ENCODE data around the gene SNTB2. TPM values are rescaled to one million over a fixed set of nuclear protein-coding genes. Genes with fewer than 3 reads are reported as not detected.

The SNTB2 gene
- total RNA-seq, 2 experiments from 2014 or later, result 19.7 to 20.1 TPM

DNA sequence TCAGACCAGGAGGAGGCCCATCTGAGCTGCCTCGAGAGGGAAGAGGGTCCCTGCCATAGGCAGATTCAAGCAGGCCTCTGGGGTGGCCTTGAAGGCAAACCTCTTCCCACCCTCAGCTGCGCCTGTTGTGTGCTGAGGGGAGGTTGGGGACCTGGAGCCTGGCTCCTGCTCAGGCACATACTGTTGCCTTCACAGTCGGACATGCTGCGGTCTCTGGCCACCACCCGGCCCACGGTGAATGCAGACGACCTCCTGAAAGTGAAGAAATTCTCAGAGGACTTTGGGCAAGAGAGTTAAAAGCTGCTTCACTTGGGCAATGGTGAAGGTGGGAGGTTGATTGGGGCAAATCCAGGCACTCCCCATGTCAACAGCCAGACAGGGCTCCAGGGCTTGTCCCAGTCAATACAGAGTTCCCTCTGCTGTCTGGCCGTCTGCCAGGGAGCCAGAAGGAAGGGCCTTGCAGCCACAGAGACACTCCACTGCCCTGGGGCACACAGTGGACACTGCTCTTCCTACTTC is 137.1 kb downstream of the SNTB2 start:
- ChIA-PET CTCF (no interaction called here), POLR2A (interaction anchor here (0.7 to 0.8 kb wide), 2 partner anchors 23 to 192 kb away, joined by 3 to 5 read pairs; partner anchors contain the start of genes CHTF8 and UTP4)

DNA sequence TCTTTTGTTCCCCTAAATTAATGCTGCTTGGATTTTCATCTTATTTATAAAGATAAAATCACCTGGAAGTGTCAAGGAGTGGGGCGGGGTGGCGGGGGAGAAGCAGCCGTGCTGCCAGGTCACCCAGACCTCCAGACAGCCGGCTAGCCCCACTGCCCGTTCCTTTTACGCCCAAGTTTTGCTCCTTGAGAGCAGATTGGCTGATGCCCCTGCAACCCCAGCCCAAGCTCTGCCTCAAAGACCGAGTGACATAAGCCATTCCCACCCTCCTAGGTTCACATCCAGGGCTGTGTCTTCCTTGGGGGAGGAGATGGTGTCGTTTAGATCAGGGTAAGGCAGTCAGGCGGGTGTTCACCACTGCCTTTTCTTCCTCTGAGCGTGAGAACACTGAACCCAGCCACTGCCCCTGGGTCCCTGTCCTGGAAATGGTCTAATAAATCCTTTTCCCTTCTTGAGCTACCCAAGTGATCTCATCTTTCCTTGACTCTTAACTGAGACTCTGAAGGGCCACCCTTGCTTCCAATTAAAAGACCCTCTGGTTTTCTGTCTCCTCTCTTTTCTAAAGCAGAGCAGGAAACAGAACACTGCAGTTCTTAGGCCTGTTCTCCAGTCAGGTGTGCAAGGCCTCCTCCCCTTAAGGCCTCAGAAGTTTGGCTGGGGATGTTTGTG is 137.8 kb downstream of the SNTB2 start:
- ChIA-PET POLR2A (interaction anchor here (0.7 to 0.8 kb wide), 2 partner anchors 22 to 61 kb away, joined by 3 to 5 read pairs; partner anchors contain the start of gene TERF2), CTCF (no interaction called here)

DNA sequence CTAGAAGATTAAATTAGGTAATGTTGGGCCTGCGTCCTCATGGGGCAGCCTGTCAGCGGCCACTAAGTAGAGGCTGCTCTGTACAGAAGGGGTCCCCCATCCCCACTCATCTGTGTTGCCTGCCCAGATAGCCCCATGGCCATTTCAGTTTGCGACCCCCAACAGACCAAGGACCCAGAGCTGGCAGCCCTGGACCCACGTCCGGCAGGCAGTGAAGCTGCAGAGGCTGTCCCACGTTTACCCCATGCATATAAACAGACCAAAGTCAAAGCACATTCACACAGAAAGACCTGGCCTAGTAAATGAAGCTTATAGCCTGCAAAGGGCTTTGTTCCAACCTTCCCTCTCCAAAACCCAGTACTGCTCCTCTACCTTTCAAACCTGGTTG is 138.8 kb downstream of the SNTB2 start:
- POLR2A ChIA-PET, result interaction anchor here (0.7 to 1.7 kb wide), 2 partner anchors 13 to 60 kb away, joined by 4 to 5 read pairs; partner anchors contain the start of genes COG8, NIP7 and TERF2
- CTCF ChIA-PET, result no interaction called here

DNA sequence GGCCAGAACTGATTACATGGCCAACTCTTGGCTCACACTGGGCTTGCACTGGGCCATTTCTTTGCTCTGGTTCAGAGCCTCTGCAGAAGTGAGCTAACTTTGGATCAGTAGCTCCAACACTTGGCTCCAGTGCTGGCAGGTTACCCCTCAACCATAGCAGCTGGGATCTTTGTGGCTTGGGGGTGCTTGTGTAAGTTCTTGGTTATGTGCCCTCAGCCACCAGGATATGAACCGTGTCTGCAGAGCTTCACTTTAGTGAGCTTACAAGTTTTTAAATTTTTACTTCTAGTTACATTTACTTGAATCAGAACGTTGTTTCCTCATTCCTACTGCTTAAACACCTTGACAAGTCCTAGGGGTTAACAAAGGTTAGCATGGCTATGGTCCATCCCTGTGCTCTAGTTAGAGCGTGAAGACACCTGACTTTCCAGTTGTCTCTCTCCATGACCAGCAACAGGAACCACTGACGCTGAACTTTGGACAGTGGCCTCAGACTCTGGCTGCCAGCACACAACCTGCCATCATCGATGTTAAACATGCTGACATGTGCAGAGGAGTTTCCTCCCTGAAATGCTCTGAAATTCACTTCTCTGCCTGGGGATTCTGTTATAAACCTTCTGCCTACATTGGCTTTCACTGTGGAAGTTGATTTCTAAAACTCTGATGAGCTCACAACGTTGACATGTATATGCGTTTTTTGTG is 139.4 kb downstream of the SNTB2 start:
- POLR2A ChIA-PET, result interaction anchor here (0.8 to 1.7 kb wide), 2 partner anchors 11 to 12 kb away, joined by 4 to 17 read pairs; partner anchors contain the start of genes COG8 and NIP7
- CTCF ChIA-PET, result interaction anchor here (0.7 kb wide), 2 partner anchors 117 to 875 kb away, joined by 3 to 6 read pairs; no protein-coding TSS in a partner anchor

DNA sequence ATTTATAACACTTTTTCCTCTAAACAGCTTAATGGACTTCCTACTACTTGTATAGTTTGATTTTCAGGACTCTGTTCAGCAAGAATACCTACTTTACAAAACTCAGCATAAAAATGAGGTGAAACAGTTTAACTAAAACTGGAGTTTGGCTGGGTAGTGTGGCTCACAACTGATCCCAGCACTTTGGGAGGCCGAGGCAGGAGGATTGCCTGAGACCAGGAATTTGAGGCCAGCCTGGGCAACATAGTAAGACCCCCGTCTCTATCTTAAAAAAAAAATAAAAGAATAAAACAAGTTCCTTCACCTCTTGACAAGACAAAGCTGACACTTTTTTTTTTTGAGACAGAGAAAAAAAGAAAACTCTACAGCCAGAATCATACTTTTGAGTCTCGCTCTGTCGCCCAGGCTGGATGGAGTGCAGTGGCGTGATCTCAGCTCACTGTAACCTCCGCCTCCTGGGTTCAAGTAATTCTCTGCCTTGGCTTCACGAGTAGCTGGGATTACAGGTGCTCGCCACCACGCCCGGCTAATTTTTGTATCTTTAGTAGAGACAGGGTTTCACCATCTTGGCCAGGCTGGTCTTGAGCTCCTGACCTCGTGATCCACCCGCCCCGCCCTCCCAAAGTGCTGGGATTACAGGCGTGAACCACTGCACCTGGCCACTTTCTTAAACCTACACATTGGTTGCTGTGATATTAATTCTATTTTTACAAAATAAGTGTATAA is 140.8 kb downstream of the SNTB2 start:
- CTCF ChIA-PET, result interaction anchor here (1.9 kb wide), 1 partner anchor 15 kb away, joined by 7 read pairs; the partner anchor contains the start of gene VPS4A

DNA sequence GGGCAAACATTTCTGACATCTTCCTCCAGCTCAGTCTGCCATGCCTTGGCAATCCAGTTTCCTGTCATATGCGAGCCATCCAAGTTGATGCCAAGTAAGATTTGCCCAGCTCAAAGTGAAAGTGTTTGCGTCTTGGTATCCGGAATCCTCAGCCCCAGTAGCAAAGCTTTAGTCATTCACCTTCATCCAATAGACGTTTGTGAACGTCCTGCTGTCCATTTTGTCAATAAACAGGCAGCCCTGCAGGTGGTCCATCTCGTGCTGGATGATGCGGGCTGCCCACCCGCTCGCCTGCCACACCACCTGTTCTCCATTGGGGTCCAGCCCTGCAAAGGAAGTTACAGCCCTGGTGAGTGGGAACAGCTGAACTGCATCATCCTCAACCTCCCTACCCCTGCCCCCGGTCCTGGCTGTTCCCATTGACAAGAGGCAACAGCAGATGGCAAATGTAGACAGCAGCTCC is 141.9 kb downstream of the SNTB2 start:
- POLR2A ChIA-PET, result interaction anchor here (0.6 to 1.6 kb wide), 3 partner anchors 10 to 222 kb away, joined by 3 to 4 read pairs (median 4); no protein-coding TSS in a partner anchor
- CTCF ChIA-PET, result interaction anchor here (0.6 to 1.9 kb wide), 4 partner anchors 10 to 57 kb away, joined by 3 to 7 read pairs (median 4); partner anchors contain the start of genes TERF2 and VPS4A

More for the DNA sequence above, 140.8 kb downstream of the SNTB2 start:
- POLR2A ChIA-PET, result interaction anchor here (0.5 to 1.7 kb wide), 2 partner anchors 11 to 150 kb away, joined by 4 to 5 read pairs; partner anchors contain the start of genes COG8 and NIP7

DNA sequence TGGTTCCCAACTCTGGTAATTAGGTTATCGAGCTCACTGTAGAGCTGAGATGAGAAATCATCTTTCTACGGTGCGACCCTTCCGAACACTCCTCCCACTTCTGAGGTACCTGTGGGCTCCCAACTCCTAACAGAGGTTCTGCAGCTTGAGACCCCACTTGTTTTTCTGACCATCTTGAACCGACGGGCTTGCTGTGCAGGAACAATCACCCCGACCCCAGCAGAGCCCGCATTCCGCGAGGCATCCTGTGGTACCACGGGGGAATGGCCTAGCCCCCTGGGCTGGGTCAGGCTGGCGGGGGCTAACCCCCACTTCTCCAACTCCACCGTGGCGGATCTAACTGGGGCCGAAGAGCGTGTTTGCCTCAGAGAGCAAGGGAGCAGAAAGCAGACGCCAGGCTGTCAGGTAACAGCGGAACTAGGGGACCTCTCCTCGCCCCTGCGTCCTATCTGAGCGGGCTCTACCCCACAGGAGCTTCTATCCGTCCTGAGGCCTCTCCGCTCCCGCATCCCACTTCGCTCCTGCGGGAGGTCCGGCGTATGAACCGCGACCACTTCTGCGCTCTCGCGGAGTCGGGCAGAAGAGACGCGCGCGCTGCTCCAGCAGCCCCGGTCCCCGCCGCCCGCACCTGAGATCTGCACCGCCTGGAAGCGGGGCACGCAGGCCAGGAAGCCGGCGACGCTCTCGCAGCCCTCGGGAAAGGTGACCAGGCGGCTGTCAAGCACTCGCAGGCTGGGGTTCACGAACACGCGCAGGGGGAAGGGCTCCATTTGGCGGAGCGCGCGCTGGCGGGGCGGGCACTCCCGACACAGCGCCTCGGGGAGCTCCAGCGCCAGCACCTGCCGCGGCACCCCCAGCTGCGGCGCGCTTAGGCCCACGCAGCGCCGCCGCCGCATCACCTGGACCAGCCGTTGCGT is 142.7 kb downstream of the SNTB2 start:
- CTCF ChIA-PET, result interaction anchor here (0.6 to 1.9 kb wide), 6 partner anchors 9 to 68 kb away, joined by 3 to 7 read pairs (median 3); partner anchors contain the start of genes TERF2 and VPS4A
- POLR2A ChIA-PET, result interaction anchor here (0.8 to 1.7 kb wide), 5 partner anchors 9 to 12 kb away, joined by 3 to 4 read pairs (median 4); no protein-coding TSS in a partner anchor

DNA sequence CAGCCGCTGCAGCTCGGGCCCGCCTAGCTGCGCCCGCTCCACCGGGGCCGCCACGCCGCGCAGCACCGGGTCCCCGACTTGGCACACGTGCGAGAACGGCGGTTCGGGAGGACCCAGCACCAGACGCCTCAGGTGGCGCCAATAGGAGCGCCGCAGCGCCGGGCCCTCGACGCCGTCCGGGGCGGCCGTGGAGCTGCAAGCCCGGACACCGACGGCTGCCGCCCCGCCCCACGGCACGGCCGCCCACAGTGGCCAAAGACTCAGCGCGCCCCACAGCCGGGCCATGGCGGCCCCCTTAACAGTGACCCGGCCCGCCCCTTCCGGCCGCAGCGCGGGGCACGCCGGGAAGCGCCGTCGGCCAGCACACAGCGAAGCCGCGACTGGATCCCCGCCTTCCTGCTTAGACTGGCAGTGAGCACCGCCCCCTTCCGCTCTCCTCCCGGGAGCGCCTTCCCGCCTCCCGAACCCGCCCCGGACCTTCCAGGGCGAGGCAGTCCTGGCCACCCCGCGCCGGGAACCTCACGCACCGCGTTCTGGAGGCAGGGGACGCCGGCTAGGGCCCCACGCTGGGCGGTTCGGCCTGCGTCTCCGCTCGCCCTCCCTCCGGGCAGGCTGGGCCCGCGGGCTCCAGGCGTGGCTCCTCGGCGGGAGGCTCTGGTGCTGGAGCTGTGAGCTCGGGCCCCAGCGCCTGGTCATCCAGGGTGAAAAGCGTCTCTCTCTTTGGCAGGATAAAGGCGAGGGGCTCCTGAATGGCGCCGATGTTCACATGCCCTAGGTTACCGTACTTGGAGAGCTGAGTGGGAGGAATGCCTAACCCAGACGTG is 143.5 kb downstream of the SNTB2 start, which contains the start of gene PDF:
Gene PDF, minus strand, starts transcription at position 303 of the 824 bp plus-strand sequence. Its CDS starts 18 bp downstream, at position 285.
- ChIA-PET POLR2A (interaction anchor here (0.5 to 1.7 kb wide), 9 partner anchors 8 to 428 kb away, joined by 3 to 7 read pairs (median 4); no protein-coding TSS in a partner anchor), CTCF (interaction anchor here (0.7 to 0.9 kb wide), 2 partner anchors 18 to 67 kb away, joined by 3 read pairs; no protein-coding TSS in a partner anchor)

DNA sequence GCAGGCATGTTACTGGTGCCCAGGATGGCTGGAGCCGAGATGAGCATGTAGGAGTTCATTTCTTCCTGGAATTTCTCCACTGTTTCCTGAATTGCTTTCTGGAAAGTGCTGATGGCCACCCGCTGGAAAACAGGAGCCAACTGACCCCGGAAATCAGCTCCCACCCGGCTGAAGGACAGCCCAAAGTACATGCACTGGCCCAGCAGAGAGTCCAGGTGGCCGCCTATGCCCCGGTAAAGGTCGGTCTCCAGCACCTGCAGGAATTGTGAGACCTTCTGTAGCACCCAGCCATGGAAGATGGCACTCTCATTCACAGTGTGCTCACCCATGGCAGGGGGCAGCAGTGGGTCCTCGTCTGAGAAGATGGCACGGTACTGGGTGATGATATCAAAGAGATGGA is 147.7 kb downstream of the SNTB2 start:
- CTCF ChIA-PET, result no interaction called here
- POLR2A ChIA-PET, result no interaction called here

DNA sequence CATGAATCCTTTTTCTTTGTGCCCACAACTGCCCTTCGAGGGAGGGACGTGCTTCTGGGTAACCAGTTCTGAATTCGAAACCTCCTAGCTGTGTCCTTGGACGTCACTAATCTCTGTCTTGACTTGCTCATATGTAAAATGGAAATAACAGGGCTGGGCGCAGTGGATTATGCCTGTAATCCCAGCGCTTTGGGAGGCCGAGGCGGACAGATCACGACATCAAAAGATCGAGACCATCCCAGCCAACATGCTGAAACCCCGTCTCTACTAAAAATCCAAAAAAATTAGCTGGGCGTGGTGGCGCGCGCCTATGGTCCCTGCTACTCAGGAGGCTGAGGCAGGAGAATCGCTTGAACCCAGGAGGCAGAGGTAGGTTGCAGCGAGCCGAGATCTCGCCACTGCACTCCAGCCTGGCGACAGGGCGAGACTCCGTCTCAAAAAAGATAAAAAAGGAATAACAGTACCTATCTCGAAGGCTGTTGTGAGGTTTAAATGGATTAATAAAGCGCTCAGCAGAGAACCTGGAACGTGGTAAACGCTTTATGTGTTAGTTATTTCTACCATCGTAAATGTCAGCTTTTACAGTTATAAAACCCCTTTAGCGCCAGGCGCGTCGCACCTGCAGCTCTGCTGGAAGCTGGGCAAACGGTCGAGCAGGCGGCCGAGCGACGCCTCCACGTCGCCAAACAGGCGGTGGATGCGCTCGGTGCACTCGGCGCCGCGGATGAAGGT is 151.8 kb downstream of the SNTB2 start:
- ChIA-PET CTCF (interaction anchor here (0.6 to 1.2 kb wide), 3 partner anchors 10 to 65 kb away, joined by 3 to 4 read pairs (median 3); partner anchors contain the start of gene TMED6), POLR2A (interaction anchor here (0.6 to 1.6 kb wide), 4 partner anchors 8 to 14 kb away, joined by 3 to 4 read pairs (median 4); partner anchors contain the start of gene PDF)

DNA sequence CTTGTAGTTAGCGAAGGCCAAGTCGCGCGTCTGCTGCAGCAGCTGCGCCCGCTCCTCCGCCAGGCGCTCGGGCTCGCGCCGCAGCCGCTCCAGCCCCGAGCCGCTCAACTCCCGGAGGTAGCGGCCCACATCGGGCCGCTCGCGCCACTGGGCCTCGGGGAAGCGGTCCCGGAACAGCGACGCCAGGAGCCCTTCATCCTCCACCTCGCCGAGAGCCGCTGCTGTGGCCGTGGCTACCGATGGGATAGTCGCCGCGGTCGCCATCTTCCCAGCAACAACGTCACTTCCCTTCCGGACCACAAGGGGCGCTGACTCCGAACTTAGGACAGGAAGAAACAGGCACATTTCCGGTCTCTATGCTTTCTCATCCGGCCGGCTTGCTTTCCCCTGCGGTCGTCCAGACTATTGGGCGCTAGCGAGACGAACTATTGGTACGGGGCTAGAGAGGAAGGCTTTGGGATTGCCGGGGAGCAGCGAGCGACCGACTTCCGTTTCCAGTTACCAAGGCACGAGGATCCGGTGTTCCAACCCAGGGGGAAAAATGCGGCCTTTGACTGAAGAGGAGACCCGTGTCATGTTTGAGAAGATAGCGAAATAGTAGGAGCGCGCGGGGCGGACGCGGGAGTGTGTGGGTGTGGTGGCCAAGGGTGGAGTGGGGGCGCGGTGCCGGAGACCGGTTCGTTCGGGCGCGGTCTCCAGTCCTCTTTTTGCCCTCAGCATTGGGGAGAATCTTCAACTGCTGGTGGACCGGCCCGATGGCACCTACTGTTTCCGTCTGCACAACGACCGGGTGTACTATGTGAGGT is 152.5 kb downstream of the SNTB2 start, which contains the start of the genes COG8 and NIP7:
Gene COG8, minus strand, starts transcription at position 276 of the 806 bp plus-strand sequence. Its CDS starts 12 bp downstream, at position 264.
Gene NIP7, plus strand, starts transcription at position 484 of the 806 bp plus-strand sequence. Its CDS starts 58 bp downstream, at position 542.
- CTCF ChIA-PET, result interaction anchor here (0.6 to 1.2 kb wide), 4 partner anchors 11 to 225 kb away, joined by 3 to 4 read pairs (median 3); partner anchors contain the start of gene TMED6
- POLR2A ChIA-PET, result interaction anchor here (0.5 to 1.6 kb wide), 8 partner anchors 9 to 128 kb away, joined by 3 to 5 read pairs (median 4); partner anchors contain the start of gene PDF

DNA sequence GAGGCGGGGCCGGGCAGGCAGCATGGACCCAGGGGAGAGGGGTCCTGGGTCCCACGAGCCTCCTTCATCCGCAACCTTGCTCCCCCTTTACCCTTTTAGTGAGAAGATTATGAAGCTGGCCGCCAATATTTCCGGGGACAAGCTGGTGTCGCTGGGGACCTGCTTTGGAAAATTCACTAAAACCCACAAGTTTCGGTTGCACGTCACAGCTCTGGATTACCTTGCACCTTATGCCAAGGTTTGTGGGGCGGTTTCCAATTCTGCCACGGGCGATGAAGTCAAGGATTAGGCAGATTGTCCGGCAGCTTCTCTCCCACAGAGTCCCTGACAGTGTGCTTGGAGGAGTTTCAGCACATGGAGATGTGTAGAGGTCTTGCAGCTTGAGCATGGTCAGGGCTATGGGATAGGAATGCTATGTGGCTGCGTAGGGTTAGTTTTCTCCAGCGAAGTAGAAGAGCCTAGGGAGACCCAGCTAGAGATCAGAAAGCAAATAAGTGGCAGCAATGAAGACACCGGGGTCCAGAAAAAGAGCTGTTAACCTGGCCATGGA is 153.2 kb downstream of the SNTB2 start:
- ChIA-PET CTCF (interaction anchor here (1.1 kb wide), 1 partner anchor 224 kb away, joined by 3 read pairs; no protein-coding TSS in a partner anchor), POLR2A (interaction anchor here (0.5 to 1.3 kb wide), 5 partner anchors 10 to 129 kb away, joined by 3 to 9 read pairs (median 4); partner anchors contain the start of gene PDF)

DNA sequence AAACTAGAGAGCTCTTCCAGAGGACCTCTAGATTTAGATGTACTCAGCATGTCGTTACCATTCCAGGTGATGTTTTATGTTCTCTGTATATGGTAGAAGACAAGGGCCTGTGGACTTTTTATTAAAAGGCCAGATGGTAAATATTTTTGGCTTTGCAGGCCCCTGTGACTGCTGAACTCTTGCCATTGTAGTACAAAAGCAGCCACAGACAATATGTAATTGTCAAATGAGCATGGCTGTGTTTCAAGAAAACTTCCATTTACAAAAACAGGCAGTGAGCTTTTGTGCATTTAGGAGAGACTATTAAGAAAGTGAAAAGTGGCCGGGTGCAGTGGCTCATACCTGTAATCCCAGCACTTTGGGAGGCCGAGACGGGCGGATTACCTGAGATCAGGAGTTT is 157.2 kb downstream of the SNTB2 start:
- ChIA-PET CTCF (no interaction called here), POLR2A (interaction anchor here (0.7 kb wide), 1 partner anchor 190 kb away, joined by 6 read pairs; no protein-coding TSS in a partner anchor)

DNA sequence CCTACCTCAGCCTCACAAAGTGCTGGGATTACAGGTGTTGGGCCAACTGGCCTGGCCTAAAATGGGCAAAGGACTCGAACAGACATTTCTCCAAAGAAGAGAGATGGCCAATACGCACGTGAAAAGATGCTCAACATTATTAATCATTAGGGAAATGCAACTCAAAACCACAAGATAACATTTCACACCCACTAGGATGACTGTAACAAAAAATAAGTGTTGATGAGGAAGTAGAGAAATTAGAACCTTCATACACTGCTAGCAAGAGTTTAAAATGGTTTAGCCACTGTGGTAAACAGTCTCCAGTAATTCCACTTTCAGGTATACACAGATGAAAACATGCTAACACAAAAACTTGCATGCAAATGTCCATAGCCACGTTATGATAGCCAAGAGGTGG is 159.0 kb downstream of the SNTB2 start:
- POLR2A ChIA-PET, result interaction anchor here (0.6 kb wide), 1 partner anchor 1386 kb away, joined by 3 read pairs; no protein-coding TSS in a partner anchor
- CTCF ChIA-PET, result interaction anchor here (0.6 kb wide), 1 partner anchor 177 kb away, joined by 3 read pairs; no protein-coding TSS in a partner anchor

All from activated CD8-positive, alpha-beta memory T cell treated with anti-CD3 and anti-CD28 coated beads for 36 hours (primary cell).